ENCODE data around the gene BTBD19.
A peak's percentile ranks its signal among the peaks of the same experiment; 100 is the strongest.
"Not testable (repeated sequence)": the region's sequence is repeated elsewhere in the genome, so short reads cannot be mapped to it uniquely, and the experiment has no call there.

Gene BTBD19, protein sequence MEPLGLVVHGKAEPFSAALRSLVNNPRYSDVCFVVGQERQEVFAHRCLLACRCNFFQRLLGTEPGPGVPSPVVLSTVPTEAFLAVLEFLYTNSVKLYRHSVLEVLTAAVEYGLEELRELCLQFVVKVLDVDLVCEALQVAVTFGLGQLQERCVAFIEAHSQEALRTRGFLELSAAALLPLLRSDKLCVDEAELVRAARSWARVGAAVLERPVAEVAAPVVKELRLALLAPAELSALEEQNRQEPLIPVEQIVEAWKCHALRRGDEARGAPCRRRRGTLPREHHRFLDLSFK

DNA sequence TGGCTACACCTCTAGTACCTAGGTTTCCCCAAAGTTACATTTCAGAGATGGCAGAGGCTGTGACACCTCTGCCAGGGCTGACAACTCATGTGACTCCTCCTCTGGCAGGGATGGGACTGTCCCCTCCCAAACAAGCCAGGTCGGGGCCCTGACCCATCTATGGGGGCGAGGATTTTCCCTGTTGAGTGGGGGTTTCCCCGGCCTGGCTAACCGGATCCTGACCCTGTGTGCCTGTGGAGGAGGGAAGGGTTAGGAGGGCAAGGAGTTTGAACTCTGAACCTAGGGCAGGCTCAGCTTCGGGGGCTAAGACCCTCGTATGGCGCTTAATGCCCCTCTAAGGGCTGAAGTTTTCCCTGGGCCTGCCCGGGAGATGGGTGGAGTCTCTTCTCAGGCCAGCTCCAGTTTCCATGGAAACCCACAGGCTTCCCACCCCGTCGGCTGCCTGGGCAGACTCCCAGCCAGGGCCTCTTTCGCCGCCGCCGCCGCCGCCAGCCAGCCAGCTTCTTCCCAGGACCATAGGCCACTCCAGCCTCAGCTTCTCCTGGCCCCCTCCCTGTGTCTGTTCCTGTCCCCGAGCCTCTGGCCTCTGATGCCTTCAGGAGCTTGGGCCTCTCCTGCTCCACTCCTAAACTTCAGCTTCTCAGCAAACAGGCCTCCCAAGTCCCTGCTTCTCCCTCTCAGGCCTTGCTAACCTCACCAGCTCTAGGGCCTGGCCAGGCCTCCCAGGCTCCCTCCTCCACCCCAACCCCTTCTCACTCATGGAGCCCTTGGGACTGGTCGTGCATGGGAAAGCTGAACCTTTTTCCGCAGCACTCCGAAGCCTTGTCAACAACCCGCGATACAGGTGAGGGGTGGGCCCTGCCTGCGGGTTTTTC is at the start of gene BTBD19:
Gene BTBD19, plus strand, starts transcription at position 461 of the 875 bp plus-strand sequence. Its CDS starts 298 bp downstream, at position 759.
- Mint-ChIP-seq H3K4me1 (peaks cover 91% of the 10 kb centered on the region), H3K4me3 (peak within 1 kb of the TSS; percentile 82), H3K9me3 (no peaks in the 10 kb centered on the region), H3K27ac (peak within 1 kb of the TSS; percentile 100), H3K27me3 (no peaks in the 10 kb centered on the region), H3K36me3 (ENCODE audit: low read depth) (peaks cover 37% of the 10 kb centered on the region)
- DNase-seq (peak; percentile 86), ATAC-seq (peak; percentile 53)

GRCh38 chr1:44759077-44759476 is 49.2 kb upstream of the BTBD19 start:
- Mint-ChIP-seq H3K27me3 (no peaks in the 10 kb centered on the region), H3K4me1 (no peaks in the 10 kb centered on the region), H3K27ac (no peak overlapping the region), H3K4me3 (no peak overlapping the region), H3K9me3 (no peaks in the 10 kb centered on the region), H3K36me3 (ENCODE audit: low read depth) (peaks cover 68% of the 10 kb centered on the region)
- DNase-seq = no peak
- no peak for ATAC-seq

DNA sequence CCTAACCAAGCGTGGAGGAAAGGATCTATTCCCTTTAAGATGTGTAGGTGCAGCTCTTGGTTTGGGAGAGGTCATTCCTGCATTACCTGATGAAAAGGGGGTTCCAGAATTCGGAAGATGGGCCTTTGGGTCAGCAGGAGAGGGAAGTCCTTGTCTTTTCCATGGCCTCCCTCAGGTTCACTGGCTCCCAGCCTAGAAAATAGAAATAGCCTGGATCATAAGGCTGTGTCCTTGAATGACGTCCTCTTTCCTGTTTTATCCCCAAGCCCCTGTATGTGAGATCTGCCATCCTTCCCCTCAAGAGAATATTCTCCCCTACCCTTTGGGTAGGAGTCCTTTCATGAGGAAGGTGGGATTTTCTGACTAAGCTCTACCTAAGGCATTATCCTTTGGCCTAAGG is 47.4 kb upstream of the BTBD19 start:
- H3K4me1 Mint-ChIP-seq = no peaks in the 10 kb centered on the region
- H3K9me3 Mint-ChIP-seq = no peaks in the 10 kb centered on the region
- DNase-seq = no peak
- H3K27ac Mint-ChIP-seq = no peak overlapping the region
- no peaks in the 10 kb centered on the region for H3K27me3 Mint-ChIP-seq
- ATAC-seq = no peak
- H3K36me3 Mint-ChIP-seq (ENCODE audit: low read depth) = peaks cover 59% of the 10 kb centered on the region
- no peak overlapping the region for H3K4me3 Mint-ChIP-seq

DNA sequence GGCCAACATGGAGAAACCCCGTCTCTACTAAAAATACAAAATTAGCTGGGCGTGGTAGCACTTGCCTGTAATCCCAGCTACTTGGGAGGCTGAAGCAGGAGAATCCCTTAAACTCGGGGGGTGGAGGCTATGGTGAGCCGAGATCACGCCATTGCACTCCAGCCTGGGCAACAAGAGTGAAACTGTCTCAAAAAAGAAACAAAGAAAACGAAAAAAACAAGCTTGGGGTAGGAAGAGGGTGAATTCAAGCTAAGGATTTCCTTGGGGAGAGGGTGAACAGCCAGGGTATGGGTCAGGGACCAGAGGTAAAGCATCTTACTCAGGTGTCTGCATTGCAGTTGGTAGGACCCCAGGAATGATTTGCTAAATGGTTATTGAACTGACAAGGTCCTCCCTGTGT is 41.9 kb upstream of the BTBD19 start:
- not testable (repeated sequence) for H3K27ac Mint-ChIP-seq, ATAC-seq, DNase-seq, H3K4me3 Mint-ChIP-seq, H3K4me1 Mint-ChIP-seq, H3K27me3 Mint-ChIP-seq, H3K9me3 Mint-ChIP-seq
- H3K36me3 Mint-ChIP-seq (ENCODE audit: low read depth) = peaks cover 37% of the 10 kb centered on the region

- DNase-seq = peak; percentile 91
- no peaks in the 10 kb centered on the region for H3K9me3 Mint-ChIP-seq
- peak; percentile 71 for ATAC-seq
- H3K27me3 Mint-ChIP-seq = no peaks in the 10 kb centered on the region
- H3K4me3 Mint-ChIP-seq = peak within 1 kb of the TSS; percentile 94
- peaks cover 54% of the 10 kb centered on the region for H3K36me3 Mint-ChIP-seq (ENCODE audit: low read depth)
- peak within 1 kb of the TSS; percentile 95 for H3K27ac Mint-ChIP-seq
- H3K4me1 Mint-ChIP-seq = peaks cover 31% of the 10 kb centered on the region
These were observed 33.0 kb upstream of the BTBD19 start, which contains the start of gene RPS8 for GRCh38 chr1:44775078-44775929. Gene RPS8 (plus strand): TSS chr1:44775540. CDS start chr1:44775597, 57 bp downstream.

DNA sequence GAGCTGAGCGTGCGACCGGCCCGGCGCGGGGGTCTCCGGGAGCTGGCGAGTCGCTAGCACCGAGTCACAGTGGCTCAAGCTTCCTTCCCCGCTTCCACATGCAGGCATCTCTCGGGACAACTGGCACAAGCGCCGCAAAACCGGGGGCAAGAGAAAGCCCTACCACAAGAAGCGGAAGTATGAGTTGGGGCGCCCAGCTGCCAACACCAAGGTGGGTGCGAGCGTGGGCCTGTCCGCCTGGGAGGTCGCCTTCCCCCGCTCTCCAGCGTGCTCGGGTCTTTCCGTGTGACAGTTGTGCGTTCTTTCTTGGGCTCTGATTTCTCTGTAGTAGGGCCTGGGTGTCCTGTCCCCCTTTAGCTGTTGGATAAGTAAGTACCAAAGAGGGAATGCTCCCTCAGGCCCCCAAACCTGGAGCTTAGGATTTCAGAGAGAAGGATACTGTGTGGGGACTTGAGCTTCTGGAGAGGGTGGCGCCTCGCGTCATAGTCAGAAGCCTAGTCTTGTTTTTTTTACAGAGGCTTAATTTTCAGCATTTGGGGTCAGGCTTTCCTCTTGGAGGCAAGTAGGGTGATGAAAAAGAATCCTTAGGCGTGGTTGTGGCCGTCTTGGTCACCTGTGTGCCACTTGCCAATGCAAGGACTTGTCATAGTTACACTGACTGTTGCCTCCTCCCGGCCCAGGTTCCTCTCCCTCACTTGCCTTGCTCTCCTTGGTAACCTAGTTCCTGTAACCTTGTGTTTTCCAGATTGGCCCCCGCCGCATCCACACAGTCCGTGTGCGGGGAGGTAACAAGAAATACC is 32.2 kb upstream of the BTBD19 start:
- ATAC-seq (no peak), DNase-seq (peak; percentile 46)
- Mint-ChIP-seq H3K9me3 (no peaks in the 10 kb centered on the region), H3K36me3 (ENCODE audit: low read depth) (peaks cover 62% of the 10 kb centered on the region), H3K27ac (peak overlapping the region; percentile 95), H3K27me3 (no peaks in the 10 kb centered on the region), H3K4me3 (peak overlapping the region; percentile 94), H3K4me1 (peaks cover 36% of the 10 kb centered on the region)

- Mint-ChIP-seq H3K36me3 (ENCODE audit: low read depth) (peaks cover 68% of the 10 kb centered on the region), H3K9me3 (no peaks in the 10 kb centered on the region), H3K27ac (peak overlapping the region; percentile 95), H3K27me3 (no peaks in the 10 kb centered on the region), H3K4me3 (peak overlapping the region; percentile 94), H3K4me1 (peaks cover 36% of the 10 kb centered on the region)
- ATAC-seq (no peak), DNase-seq (no peak)
These were observed 31.6 kb upstream of the BTBD19 start for GRCh38 chr1:44776730-44777068.

DNA sequence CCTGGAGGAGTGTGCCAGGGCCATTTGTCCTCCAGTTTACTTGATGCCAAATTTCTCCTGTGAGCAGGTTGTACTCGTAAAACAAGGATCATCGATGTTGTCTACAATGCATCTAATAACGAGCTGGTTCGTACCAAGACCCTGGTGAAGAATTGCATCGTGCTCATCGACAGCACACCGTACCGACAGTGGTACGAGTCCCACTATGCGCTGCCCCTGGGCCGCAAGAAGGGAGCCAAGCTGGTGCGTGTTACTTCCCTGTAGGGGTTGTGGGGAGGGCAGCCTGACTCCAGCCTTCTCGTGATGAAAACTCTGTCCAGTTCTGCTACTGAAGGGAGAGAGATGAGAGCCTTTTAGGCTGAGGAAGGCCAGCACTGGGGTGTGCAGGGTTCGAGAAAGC is 30.8 kb upstream of the BTBD19 start:
- Mint-ChIP-seq H3K27me3 (no peaks in the 10 kb centered on the region), H3K4me3 (peak overlapping the region; percentile 94), H3K27ac (peak overlapping the region; percentile 95), H3K9me3 (no peaks in the 10 kb centered on the region), H3K4me1 (peaks cover 39% of the 10 kb centered on the region), H3K36me3 (ENCODE audit: low read depth) (peaks cover 68% of the 10 kb centered on the region)
- DNase-seq = no peak
- ATAC-seq = no peak

- Mint-ChIP-seq H3K36me3 (ENCODE audit: low read depth) (peaks cover 70% of the 10 kb centered on the region), H3K27me3 (no peaks in the 10 kb centered on the region), H3K4me3 (peak overlapping the region; percentile 94), H3K4me1 (peaks cover 42% of the 10 kb centered on the region), H3K9me3 (no peaks in the 10 kb centered on the region), H3K27ac (peak overlapping the region; percentile 95)
- no peak for DNase-seq
- no peak for ATAC-seq
These were observed 30.2 kb upstream of the BTBD19 start for GRCh38 chr1:44777969-44778635.

- H3K4me3 Mint-ChIP-seq = peak overlapping the region; percentile 94
- peaks cover 48% of the 10 kb centered on the region for H3K4me1 Mint-ChIP-seq
- peak overlapping the region; percentile 95 for H3K27ac Mint-ChIP-seq
- DNase-seq = no peak
- no peaks in the 10 kb centered on the region for H3K27me3 Mint-ChIP-seq
- peaks cover 70% of the 10 kb centered on the region for H3K36me3 Mint-ChIP-seq (ENCODE audit: low read depth)
- ATAC-seq = no peak
- no peaks in the 10 kb centered on the region for H3K9me3 Mint-ChIP-seq
These were observed 29.4 kb upstream of the BTBD19 start for GRCh38 chr1:44778705-44779576.

DNA sequence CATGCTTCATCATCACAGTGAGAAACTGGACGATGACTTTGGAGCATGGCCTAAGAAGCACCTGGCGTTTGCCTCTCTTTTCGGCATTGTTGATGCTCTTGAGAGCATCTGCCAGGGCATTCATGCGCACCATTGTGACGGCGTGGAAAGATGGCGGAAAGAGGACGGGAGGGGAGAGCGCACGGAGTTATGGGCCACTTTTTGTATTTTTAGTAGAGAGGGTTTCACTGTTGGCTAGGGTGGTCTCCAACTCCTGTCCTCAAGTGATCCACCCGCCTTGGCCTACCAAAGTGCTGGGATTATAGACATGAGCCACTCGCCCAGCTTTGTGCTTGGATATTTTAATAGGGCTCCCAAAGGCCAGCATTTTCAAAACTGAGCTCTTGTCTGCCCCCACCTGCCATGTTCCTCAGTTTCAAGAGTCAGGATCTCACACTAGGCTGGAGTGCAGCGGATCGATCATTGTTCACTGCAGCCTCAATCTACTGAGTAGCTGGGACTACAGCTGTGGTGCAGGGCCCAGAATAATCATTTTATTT is 27.7 kb upstream of the BTBD19 start:
- no peak overlapping the region for H3K27ac Mint-ChIP-seq
- peak overlapping the region; percentile 29 for H3K4me3 Mint-ChIP-seq
- no peaks in the 10 kb centered on the region for H3K27me3 Mint-ChIP-seq
- peaks cover 63% of the 10 kb centered on the region for H3K36me3 Mint-ChIP-seq (ENCODE audit: low read depth)
- DNase-seq (no peak), ATAC-seq (no peak)
- H3K9me3 Mint-ChIP-seq = no peaks in the 10 kb centered on the region
- peaks cover 54% of the 10 kb centered on the region for H3K4me1 Mint-ChIP-seq

- no peaks in the 10 kb centered on the region for H3K9me3 Mint-ChIP-seq
- peak overlapping the region; percentile 42 for H3K27ac Mint-ChIP-seq
- H3K36me3 Mint-ChIP-seq (ENCODE audit: low read depth) = peaks cover 33% of the 10 kb centered on the region
- H3K4me3 Mint-ChIP-seq = peak overlapping the region; percentile 67
- peaks cover 48% of the 10 kb centered on the region for H3K4me1 Mint-ChIP-seq
- H3K27me3 Mint-ChIP-seq = no peaks in the 10 kb centered on the region
- DNase-seq = no peak
- ATAC-seq = no peak
These were observed 24.6 kb upstream of the BTBD19 start for GRCh38 chr1:44783697-44784093.

Data from activated naive CD8-positive, alpha-beta T cell treated with anti-CD3 and anti-CD28 coated beads, Interleukin-2, amount 50 U/mL, for 24 hours (primary cell).